Measurements from ENCODE around the gene SDK2.

SDK2 gene

DNA sequence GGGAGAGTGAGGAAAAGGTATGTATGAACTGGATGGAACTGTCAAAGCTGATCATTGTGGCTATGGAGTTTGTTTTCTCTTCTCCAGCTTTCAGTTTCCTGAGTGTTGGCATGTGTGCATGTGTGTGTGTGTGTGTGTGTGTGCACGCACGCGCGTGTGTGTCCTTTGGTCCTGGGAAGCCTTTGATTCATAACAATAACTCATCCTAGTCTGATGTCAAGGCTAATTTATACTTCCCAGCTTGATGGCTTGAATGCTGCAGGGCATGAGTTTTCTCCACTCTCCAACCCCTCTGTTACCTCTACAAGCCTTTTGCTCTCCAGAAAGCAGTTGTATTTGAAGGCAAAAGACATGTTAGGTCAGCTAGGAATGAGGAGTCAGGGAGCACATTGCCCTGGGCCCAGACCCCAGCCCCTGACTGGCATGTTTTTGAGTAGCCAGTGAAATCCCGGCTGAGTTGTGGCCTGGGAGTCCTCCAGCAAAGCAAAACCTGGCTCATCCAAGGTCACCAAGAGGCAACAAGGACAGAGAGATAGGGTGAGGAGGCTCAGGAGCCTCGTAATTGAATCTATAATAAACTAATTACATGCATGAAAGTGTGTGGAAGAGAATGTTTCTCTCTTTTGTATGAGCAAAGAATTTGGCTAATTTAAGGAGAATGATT, 323.5 kb downstream of the SDK2 start:
- peak; percentile 35 for DNase-seq (ENCODE audit: low read depth)
- TF ChIP-seq, protein P1, sequence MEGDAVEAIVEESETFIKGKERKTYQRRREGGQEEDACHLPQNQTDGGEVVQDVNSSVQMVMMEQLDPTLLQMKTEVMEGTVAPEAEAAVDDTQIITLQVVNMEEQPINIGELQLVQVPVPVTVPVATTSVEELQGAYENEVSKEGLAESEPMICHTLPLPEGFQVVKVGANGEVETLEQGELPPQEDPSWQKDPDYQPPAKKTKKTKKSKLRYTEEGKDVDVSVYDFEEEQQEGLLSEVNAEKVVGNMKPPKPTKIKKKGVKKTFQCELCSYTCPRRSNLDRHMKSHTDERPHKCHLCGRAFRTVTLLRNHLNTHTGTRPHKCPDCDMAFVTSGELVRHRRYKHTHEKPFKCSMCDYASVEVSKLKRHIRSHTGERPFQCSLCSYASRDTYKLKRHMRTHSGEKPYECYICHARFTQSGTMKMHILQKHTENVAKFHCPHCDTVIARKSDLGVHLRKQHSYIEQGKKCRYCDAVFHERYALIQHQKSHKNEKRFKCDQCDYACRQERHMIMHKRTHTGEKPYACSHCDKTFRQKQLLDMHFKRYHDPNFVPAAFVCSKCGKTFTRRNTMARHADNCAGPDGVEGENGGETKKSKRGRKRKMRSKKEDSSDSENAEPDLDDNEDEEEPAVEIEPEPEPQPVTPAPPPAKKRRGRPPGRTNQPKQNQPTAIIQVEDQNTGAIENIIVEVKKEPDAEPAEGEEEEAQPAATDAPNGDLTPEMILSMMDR (conservative IDR thresholded peaks at IDR 0.05; ENCODE audit: low read depth, low read length) = no peak
- H3K4me3 ChIP-seq (ENCODE audit: low read depth, low read length) = no peak overlapping the region

DNA sequence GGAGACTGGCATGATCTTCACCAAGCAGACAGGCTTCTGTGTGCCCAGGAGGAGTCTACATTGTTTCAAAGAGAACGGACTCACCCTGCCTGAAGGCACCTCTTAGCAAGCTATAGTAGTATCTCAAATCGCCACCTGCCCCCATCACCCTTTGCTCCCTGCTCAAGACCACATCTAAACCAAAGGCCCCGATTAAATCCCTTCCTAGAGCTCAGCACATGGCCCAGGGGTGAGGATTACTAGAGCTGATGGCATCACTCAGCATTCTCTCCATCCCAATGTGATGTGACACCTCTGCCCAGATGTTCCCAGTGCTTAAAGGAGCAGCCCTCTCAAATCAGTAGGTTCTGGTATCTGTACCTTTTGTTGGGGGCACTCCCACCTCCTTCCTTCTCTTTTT, 324.5 kb downstream of the SDK2 start:
- no peak overlapping the region for H3K4me3 ChIP-seq (ENCODE audit: low read depth, low read length)
- TF ChIP-seq, protein P1 (conservative IDR thresholded peaks at IDR 0.05; ENCODE audit: low read depth, low read length) = no peak
- no peak for DNase-seq (ENCODE audit: low read depth)

DNA sequence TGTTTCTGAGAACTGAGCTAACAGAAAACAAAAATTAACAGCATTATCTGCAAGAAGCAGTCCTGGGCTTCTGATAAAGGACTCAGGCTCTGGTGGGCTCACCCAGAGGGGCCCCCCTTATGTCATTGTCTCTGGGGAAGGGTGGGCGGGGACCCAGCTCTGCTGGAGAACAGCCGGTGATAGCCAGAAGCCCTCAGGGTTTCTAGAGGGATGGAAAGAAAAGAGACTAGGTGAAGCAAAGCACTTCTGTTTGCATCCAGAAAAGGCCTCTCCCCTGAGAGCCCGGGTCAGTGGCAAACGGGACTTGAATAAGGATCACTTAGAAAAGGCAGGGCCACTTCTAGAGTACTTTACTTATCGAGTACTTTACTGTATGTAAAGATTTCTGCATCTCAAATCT, 325.4 kb downstream of the SDK2 start:
- no peak overlapping the region for H3K4me3 ChIP-seq (ENCODE audit: low read depth, low read length)
- TF ChIP-seq, protein P1 (conservative IDR thresholded peaks at IDR 0.05; ENCODE audit: low read depth, low read length) = no peak

DNA sequence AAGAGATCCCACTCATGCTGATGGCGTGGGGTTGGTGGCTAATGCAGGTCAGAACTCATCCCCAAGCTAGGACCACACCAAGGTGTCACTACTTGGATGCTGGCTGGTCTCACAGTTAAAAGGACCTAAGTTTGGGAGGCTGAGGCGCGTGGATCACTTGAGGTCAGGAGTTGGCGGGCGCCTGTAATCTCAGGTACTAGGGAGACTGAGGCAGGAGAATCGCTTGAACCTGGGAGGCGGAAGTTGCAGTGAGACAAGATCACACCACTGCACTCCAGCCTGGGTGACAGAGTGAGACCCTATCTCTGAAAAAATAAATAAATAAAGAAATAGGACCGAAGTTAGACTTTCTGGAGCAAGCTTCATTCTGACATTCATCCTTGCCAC, 325.8 kb downstream of the SDK2 start:
- no peak overlapping the region for H3K4me3 ChIP-seq (ENCODE audit: low read depth, low read length)
- TF ChIP-seq, protein P1 (conservative IDR thresholded peaks at IDR 0.05; ENCODE audit: low read depth, low read length) = no peak
- DNase-seq (ENCODE audit: low read depth) = no peak

More for the DNA sequence above, 325.4 kb downstream of the SDK2 start:
- no peak for DNase-seq (ENCODE audit: low read depth)

DNA sequence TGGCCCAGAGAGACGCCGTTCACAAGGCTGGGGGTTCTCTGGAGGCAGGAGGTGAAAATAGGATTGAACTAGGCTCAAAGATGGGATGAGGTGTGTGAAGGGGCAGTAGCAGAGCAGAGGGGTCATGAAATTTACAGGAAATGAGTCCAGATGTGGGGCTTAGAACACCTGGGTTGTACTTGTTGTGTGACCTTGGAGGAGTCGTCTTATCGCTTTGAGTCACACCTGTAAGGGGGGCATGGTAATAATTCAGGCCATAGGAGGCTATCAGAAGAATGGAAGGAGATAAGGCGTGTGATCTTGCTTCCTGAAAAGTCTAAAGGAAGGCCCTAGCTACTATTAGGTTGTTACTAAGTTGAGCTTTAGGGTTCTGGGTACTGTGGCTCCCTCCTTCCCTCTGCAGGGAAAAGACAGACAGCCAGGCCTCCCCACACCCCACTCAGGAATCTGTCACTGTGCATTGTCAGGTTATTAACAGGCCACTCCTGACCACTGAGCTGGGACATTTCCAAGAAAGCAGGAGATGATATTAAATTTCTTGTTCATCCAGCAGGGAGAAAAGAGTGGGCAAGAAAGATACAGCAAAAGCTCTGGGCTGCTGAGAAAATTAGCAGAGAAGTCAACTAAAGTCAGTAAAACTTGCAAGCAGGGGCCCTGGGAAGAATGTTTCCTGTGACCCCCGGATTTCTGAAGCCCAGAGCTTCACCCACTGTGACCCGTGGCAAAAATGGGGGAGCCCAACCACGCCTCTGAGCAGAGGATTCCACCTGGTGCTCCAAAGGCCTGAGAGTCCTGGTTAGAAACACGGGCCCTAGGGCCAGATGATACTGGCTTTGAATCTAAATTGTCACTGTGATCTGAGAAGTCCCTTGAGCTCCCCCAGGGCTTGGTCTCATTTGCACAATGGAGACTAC, 326.5 kb downstream of the SDK2 start:
- DNase-seq (ENCODE audit: low read depth) = no peak
- H3K4me3 ChIP-seq (ENCODE audit: low read depth, low read length) = no peak overlapping the region
- TF ChIP-seq, protein P1 (conservative IDR thresholded peaks at IDR 0.05; ENCODE audit: low read depth, low read length) = no peak

DNA sequence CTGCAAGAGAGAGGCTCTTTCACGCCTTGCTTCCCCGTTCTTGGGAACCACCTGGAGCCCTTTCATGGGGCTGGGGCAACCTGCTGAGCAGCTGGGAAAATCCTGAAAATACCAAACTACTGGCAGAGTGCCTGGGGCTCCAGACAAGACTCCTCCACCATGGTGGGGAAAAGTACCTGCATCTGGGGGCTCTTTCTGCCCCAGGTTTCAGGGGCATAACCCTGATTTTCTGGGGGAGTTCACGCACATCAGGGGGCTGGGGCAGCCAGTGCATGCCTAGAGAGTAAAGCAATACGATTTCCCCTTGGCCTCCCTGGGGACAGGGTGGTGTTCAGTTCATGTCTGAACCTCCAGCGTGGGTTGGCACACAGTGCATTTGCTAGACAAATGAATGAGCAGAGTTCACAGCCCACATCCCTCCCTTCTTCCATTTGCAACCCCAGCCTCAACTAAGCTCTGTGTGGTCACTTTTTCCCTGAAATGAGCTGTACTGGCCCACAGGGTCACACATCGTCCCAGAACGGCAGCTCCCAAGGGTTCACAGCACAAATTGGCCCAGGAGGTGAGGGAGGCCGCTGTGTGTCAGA, 327.2 kb downstream of the SDK2 start:
- DNase-seq (ENCODE audit: low read depth) = peak; percentile 22
- H3K4me3 ChIP-seq (ENCODE audit: low read depth, low read length) = no peak overlapping the region
- TF ChIP-seq, protein P1 (conservative IDR thresholded peaks at IDR 0.05; ENCODE audit: low read depth, low read length) = no peak
